Thoracic aorta endothelial cell (primary cell): Measurements from ENCODE around the gene NOTO. TPM values are rescaled to one million over a fixed set of nuclear protein-coding genes. Genes with fewer than 3 reads are reported as not detected.

Source experiments
- total RNA-seq: library from RNA; depleted of rRNA; stranded (reverse); fragments of >200 nt; gene quantifications from 2 replicates; pipeline ENCODE4 v1.2.3, GENCODE V29; 2012

The NOTO gene, protein sequence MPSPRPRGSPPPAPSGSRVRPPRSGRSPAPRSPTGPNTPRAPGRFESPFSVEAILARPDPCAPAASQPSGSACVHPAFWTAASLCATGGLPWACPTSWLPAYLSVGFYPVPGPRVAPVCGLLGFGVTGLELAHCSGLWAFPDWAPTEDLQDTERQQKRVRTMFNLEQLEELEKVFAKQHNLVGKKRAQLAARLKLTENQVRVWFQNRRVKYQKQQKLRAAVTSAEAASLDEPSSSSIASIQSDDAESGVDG
- total RNA-seq, result not detected in 2 replicates

DNA sequence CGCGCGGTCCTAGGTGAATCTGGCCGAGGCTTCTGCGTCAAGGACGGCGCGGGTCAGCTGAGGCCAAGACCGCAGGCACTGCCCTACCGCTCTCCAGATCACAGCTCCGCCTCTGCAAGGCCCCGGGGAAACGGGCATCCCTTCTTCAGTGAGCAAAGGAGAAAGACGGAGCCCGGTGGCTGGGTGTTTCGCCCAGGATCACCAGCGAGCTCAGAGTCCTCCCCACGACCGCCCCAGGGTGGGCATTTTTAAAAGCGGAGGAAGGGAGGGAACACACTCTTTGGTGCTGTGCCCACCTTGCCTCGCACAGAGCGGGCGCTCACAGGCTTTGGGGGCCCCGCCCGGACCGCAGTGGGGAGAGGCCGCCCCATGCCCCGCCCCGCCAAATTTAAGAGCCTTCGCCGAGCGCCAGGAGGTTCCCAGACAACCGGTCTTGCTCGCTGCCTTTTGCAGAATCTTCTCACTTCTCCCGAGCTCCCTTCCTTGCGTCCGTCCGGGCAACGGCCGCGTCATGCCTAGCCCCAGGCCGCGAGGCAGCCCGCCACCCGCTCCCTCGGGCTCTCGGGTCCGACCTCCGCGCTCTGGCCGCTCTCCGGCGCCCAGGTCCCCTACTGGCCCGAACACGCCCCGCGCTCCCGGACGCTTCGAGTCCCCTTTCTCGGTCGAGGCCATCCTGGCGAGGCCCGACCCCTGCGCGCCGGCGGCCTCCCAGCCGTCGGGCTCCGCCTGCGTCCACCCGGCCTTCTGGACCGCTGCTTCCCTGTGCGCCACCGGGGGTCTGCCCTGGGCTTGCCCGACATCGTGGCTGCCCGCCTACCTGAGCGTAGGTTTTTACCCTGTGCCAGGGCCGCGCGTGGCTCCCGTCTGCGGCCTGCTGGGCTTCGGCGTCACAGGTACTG lies at the start of gene NOTO:
TSS of gene NOTO (plus strand) at position 419 of the 899 bp plus-strand sequence. CDS start at position 512, 93 bp downstream.

DNA sequence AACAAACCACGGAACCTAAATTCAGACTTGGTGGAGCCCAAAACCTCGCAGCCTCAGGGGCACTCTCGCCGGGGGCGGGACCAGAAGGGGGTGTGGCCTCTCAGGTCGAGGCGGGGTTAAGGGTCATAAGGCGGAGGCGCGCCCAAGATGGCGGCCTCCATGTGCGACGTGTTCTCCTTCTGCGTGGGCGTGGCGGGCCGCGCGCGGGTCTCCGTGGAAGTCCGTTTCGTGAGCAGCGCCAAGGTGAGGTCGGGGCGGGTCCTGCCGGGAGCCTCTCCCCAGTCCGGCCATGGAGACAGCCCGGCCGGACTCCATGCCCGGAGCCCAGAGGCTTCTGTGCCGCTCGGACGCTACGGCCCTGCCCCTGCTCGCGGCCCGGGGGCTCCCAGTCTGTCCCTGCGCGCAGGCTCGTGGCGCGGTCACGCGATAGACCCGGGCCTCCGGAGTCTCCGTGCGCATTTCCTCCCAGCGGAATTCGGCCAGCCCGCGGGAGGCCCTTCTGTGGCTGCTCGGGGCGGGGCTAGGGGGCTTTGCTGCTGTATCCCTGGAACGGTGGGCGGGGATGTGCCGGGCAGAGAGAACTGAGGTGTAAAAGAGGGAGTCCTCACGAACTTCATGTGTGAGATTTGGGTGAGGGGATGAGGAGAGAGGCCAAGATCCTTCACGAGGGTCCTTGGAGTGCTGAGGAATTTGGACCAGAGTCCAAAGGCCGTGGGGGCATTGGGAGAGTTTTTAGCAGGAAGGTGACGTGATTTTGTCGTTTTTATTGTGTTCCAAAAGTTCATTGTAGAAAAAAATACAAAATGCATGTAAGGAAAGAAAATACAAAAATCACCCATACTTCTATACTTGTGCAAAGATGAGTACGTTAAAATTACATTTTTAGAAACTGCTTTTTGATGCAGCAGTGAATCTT lies 12.0 kb downstream of the NOTO start, which contains the start of gene SMYD5:
TSS of gene SMYD5 (plus strand) at position 126 of the 916 bp plus-strand sequence. CDS start at position 148, 22 bp downstream.

DNA sequence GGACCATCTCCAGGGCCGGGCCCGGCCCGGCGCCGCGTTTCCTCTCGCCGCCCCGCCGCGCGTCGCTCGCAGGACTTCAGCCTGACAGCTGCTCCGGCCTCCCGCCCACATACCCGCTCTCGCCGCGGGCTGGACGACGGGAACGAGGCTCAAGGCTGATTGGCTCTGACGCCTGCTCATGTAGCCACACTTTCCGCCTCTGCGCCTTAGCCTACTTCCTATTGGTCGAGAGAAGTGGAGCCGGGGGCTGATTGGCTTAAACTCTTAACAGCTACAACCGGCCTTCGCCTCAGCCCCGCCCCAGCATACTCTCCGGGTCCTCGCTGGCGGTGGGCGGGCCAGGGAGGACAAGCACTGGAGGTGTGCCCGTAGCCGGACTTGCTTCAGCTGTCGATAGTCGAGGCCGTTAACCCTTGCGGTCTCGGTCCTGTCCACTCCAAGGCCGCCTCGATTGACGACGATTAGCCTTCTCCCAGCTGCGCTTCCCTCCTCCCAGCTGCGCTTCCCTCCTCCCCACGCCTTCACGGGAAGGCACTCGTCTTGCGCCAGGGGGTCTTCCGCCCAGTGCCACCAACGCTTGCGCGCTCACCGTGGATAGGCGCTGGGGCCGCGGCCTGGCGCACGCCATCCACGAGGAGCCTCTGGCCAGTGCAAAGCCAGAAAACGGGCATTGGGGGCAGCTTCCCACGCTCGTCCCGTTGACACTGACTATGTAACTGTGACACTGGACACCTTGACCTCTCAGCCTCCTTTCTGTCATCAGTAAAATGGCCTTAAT lies 31.0 kb downstream of the NOTO start, which contains the start of gene PRADC1:
TSS of gene PRADC1 (minus strand) at position 86 of the 778 bp plus-strand sequence. CDS start at position 7, 79 bp downstream.

DNA sequence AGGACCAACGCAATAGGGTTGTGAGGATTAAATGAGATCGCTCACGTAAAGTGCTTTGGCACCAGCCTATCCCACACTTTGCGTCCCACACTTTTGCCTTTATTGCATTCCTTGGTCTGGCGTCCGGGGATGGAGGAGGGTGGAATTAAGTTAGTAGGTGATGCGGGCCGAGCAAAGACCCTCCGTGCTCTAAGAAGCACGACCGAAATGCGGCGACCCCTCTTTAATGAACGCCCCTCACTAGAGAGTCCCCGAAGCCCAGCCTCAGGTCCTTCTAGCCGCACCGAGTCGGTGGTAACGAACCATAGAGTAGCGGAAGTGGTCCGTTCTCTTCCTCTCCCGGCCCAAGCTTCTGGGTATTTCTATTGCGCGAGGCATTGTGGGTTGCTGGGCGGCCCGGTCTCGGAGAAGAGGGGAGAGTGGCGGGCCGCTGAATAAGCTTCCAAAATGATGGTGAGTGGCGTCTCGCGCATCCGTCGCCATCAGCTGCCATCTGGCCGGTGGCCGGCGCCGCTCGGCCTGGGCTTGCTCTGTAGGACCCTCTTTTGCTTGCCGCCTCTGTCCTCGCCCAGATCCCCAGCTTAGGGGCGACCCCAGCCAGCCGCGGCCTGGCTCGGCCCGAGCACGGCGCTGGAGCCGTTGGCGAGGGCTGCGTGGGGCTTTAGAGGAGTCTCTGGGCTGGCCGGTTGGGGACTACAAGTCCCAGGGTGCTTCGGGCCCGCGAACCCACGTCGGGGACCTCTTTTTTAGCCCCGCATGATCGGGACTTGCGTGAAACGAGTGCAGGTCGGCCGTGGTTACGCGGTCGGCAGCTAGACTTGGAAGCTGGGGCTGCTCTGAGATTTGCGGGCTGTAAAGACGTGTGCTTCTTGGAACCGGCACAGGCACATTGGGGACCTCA lies 31.8 kb downstream of the NOTO start, which contains the start of gene CCT7:
TSS of gene CCT7 (plus strand) at position 377 of the 901 bp plus-strand sequence. CDS start at position 448, 71 bp downstream.

Other genes starting within 250 kb of the NOTO start
- 16.0 and 19.1 TPM in 2 replicates for gene SFXN5, start 130.9 kb upstream of the NOTO start, total RNA-seq
- gene RAB11FIP5, start 89.6 kb upstream of the NOTO start, total RNA-seq, result 45.1 and 56.6 TPM in 2 replicates
- 16.1 and 23.0 TPM in 2 replicates for gene SMYD5, start 11.7 kb downstream of the NOTO start, total RNA-seq
- gene PRADC1, start 30.7 kb downstream of the NOTO start, total RNA-seq, result 14.5 and 21.0 TPM in 2 replicates
- 486 and 504 TPM in 2 replicates for gene CCT7, start 31.7 kb downstream of the NOTO start, total RNA-seq
- 0.66 and 1.7 TPM in 2 replicates for gene FBXO41, start 81.9 kb downstream of the NOTO start, total RNA-seq
- not detected in 2 replicates for gene EGR4, start 91.0 kb downstream of the NOTO start, total RNA-seq
- 18.0 and 23.3 TPM in 2 replicates for gene ALMS1, start 183.3 kb downstream of the NOTO start, total RNA-seq